HepG2 (cell line): ENCODE data around the gene FOXR1. TPM values are rescaled to one million over a fixed set of nuclear protein-coding genes. Genes with fewer than 3 reads are reported as not detected.

Experiments
- ATM ChIP-seq: fragments of 450-650 bp; IDR thresholded peaks from 2 replicates; pipeline ENCODE4 v1.7.1; 2017; ENCODE audit warnings: mild to moderate bottlenecking, borderline replicate concordance
- BRCA1 ChIP-seq: sonication (generic); formaldehyde crosslinking; IDR thresholded peaks from 2 replicates; pipeline ENCODE4 v1.4.0; 2020; ENCODE audit warnings: missing genetic modification reagents
- CCAR2 ChIP-seq: fragments of 200-400 bp; formaldehyde crosslinking; optimal IDR thresholded peaks from 2 replicates; pipeline ENCODE3; 2018; ENCODE audit warnings: low read depth, mild to moderate bottlenecking, low read length, moderate library complexity
- CEBPB ChIP-seq: IDR thresholded peaks from 2 replicates; pipeline ENCODE4 v1.6.1; 2011; ENCODE audit warnings: low read depth, low read length, improper control_type of control experiment, borderline replicate concordance
- CREB3 ChIP-seq: sonication (generic); formaldehyde crosslinking; IDR thresholded peaks from 2 replicates; pipeline ENCODE4 v1.5.0; 2020; ENCODE audit warnings: missing genetic modification reagents
- FOXO4 ChIP-seq: sonication (generic); formaldehyde crosslinking; conservative IDR thresholded peaks from 2 replicates; pipeline ENCODE4 v1.8.1; 2023; ENCODE audit warnings: missing genetic modification reagents
- GATAD2A ChIP-seq: IDR thresholded peaks from 2 replicates; pipeline ENCODE4 v1.6.1; 2016
- GTF2F1 ChIP-seq: fragments of 150-350 bp; IDR thresholded peaks from 2 replicates; pipeline ENCODE4 v1.6.1; 2014; ENCODE audit warnings: low read length
- HDAC1 ChIP-seq: sonication (generic); formaldehyde crosslinking; IDR thresholded peaks from 2 replicates; pipeline ENCODE4 v1.5.1; 2020; ENCODE audit warnings: mild to moderate bottlenecking, missing genetic modification reagents
- HMG20A ChIP-seq: IDR thresholded peaks from 2 replicates; pipeline ENCODE4 v1.6.1; 2016; ENCODE audit warnings: borderline replicate concordance
- MTF1 ChIP-seq: sonication (generic); formaldehyde crosslinking; IDR thresholded peaks from 2 replicates; pipeline ENCODE4 v1.5.0; 2020; ENCODE audit warnings: missing genetic modification reagents
- MYPOP ChIP-seq: sonication (generic); formaldehyde crosslinking; IDR thresholded peaks from 2 replicates; pipeline ENCODE4 v1.8.1; 2023; ENCODE audit warnings: mild to moderate bottlenecking, moderate library complexity, missing genetic modification reagents
- NFYC ChIP-seq: IDR thresholded peaks from 2 replicates; pipeline ENCODE4 v1.6.1; 2016; ENCODE audit warnings: missing genetic modification reagents, missing compliant biosample characterization
- NONO ChIP-seq, 2 experiments: fragments of 450-650 bp in 1 of 2; sonication (generic) in 1 of 2; formaldehyde crosslinking in 1 of 2; IDR thresholded peaks in 1 of 2; conservative IDR thresholded peaks in 1 of 2; 2 replicates each; pipeline versions ENCODE4 v1.6.1 to v1.8.0; 2017 to 2022; ENCODE audit warnings: mild to moderate bottlenecking in 1 of 2, missing genetic modification reagents in 1 of 2, moderate library complexity in 1 of 2
- PLSCR1 ChIP-seq: sonication (generic); formaldehyde crosslinking; IDR thresholded peaks from 2 replicates; pipeline ENCODE4 v1.5.0; 2020; ENCODE audit warnings: missing genetic modification reagents, mild to moderate bottlenecking, borderline replicate concordance
- RCOR2 ChIP-seq: IDR thresholded peaks from 2 replicates; pipeline ENCODE4 v1.6.1; 2016; ENCODE audit warnings: missing biosample characterization, missing genetic modification reagents
- RFX1 ChIP-seq: fragments of 450-650 bp; IDR thresholded peaks from 2 replicates; pipeline ENCODE4 v1.6.1; 2017
- SP4 ChIP-seq: sonication (generic); formaldehyde crosslinking; IDR thresholded peaks from 2 replicates; pipeline ENCODE4 v1.8.1; 2023; ENCODE audit warnings: mild to moderate bottlenecking, missing genetic modification reagents
- SRSF4 ChIP-seq: fragments of 200-400 bp; formaldehyde crosslinking; IDR thresholded peaks from one replicate; pipeline ENCODE4 v1.6.1; 2018; ENCODE audit warnings: mild to moderate bottlenecking, low read depth, low read length, moderate library complexity; ENCODE audit not compliant: poor library complexity, severe bottlenecking
- SRSF9 ChIP-seq: fragments of 200-400 bp; formaldehyde crosslinking; IDR thresholded peaks from 2 replicates; pipeline ENCODE4 v1.6.1; 2018; ENCODE audit warnings: borderline replicate concordance, mild to moderate bottlenecking, low read depth, low read length; ENCODE audit not compliant: insufficient read depth, poor library complexity, severe bottlenecking
- ZKSCAN1 ChIP-seq: fragments of 150-350 bp; IDR thresholded peaks from 2 replicates; pipeline ENCODE4 v1.6.1; 2014; ENCODE audit warnings: low read length
- ZNF337 ChIP-seq: sonication (generic); formaldehyde crosslinking; IDR thresholded peaks from 2 replicates; pipeline ENCODE4 v1.5.1; 2020; ENCODE audit warnings: missing genetic modification reagents, low read depth, mild to moderate bottlenecking, borderline replicate concordance
- ZNF350 ChIP-seq: sonication (generic); formaldehyde crosslinking; IDR thresholded peaks from 2 replicates; pipeline ENCODE4 v1.4.0; 2020; ENCODE audit warnings: mild to moderate bottlenecking, low read depth, missing genetic modification reagents, borderline replicate concordance
- ZNF432 ChIP-seq: sonication (generic); formaldehyde crosslinking; IDR thresholded peaks from 2 replicates; pipeline ENCODE4 v1.5.0; 2020; ENCODE audit warnings: missing genetic modification reagents, mild to moderate bottlenecking, borderline replicate concordance
- ZNF766 ChIP-seq: sonication (generic); formaldehyde crosslinking; IDR thresholded peaks from 2 replicates; pipeline ENCODE4 v1.5.0; 2020; ENCODE audit warnings: missing genetic modification reagents, borderline replicate concordance
- ZNF788 ChIP-seq: sonication (generic); formaldehyde crosslinking; IDR thresholded peaks from 2 replicates; pipeline ENCODE4 v1.5.0; 2020; ENCODE audit warnings: mild to moderate bottlenecking, missing genetic modification reagents, borderline replicate concordance
- ZNF841 ChIP-seq: sonication (generic); formaldehyde crosslinking; IDR thresholded peaks from 2 replicates; pipeline ENCODE4 v1.8.1; 2023; ENCODE audit warnings: missing genetic modification reagents, borderline replicate concordance
- polyA plus RNA-seq, 8 experiments: library from polyadenylated mRNA; depleted of rRNA in 3 of 8; stranded (reverse) in 7 of 8; unstranded in 1 of 8; fragments of >200 nt; fragmentation: Illumina TruSeq in 4 of 8; extraction: Trizol in 4 of 8; gene quantifications; 2 replicates each; pipeline versions ENCODE4 v1.2.1 to v1.2.3, GENCODE V29; 2011 to 2016; ENCODE audit warnings: low read depth in 4 of 8, missing spikeins in 1 of 8, mixed read lengths in 1 of 8; ENCODE audit not compliant: insufficient read depth in 1 of 8
- total RNA-seq, 5 experiments: library from RNA; depleted of rRNA; stranded (reverse); fragments of >200 nt; fragmentation: Illumina TruSeq; extraction: Trizol; gene quantifications; 2 replicates each; pipeline ENCODE4 v1.2.3, GENCODE V29; 2016; ENCODE audit warnings: low read depth in 1 of 5

FOXR1 gene
- total and polyA plus RNA-seq, 2 of the 13 experiments (the other 11 are each of a cell fraction or from before 2014, with no cell fraction given): not detected

GRCh38 chr11:118924591-118925585 lies 46.7 kb upstream of the FOXR1 start (continued):
- TF ChIP-seq ATM: no peak
- no peak for TF ChIP-seq SP4 (CRISPR knock-in tag)
- no peak for TF ChIP-seq ZNF337
- TF ChIP-seq ZNF766 (CRISPR knock-in tag): no peak
- TF ChIP-seq SRSF4: no peak
- TF ChIP-seq ZNF788 (CRISPR knock-in tag): no peak
- TF ChIP-seq PLSCR1 (CRISPR knock-in tag): no peak
- no peak for TF ChIP-seq BRCA1 (CRISPR knock-in tag)
- no peak for TF ChIP-seq RCOR2 (CRISPR knock-in tag)
- no peak for TF ChIP-seq GATAD2A (CRISPR knock-in tag)
- TF ChIP-seq ZNF432 (CRISPR knock-in tag): no peak
- peak; percentile 9; the same call in 1 of the 2 replicates for TF ChIP-seq HDAC1 (CRISPR knock-in tag)
- TF ChIP-seq ZKSCAN1: no peak
- no peak for TF ChIP-seq HMG20A
- TF ChIP-seq MYPOP (CRISPR knock-in tag): no peak
- no peak for TF ChIP-seq RFX1
- TF ChIP-seq GTF2F1: no peak
- no peak for TF ChIP-seq NFYC
- TF ChIP-seq CEBPB: no peak
- no peak for TF ChIP-seq NONO (IDR thresholded peaks at IDR 0.05)
- no peak for TF ChIP-seq NONO (CRISPR knock-in tag; conservative IDR thresholded peaks at IDR 0.05)
- TF ChIP-seq ZNF350 (CRISPR knock-in tag): peak; percentile 35; the same call in 1 of the 2 replicates
- no peak for TF ChIP-seq FOXO4
- TF ChIP-seq MTF1 (CRISPR knock-in tag): no peak
- TF ChIP-seq ZNF841 (CRISPR knock-in tag): no peak
- no peak for TF ChIP-seq SRSF9
- TF ChIP-seq CREB3 (CRISPR knock-in tag): no peak
- TF ChIP-seq CCAR2: no peak
